Tibial artery (tissue), 4 donors: ENCODE results near the gene SAMD4A.

Experiments
- DNase-seq, 2 donors: peaks; one replicate each; pipeline ENCODE4 v3.0.0-alpha.2; 2019
- H3K27ac ChIP-seq, 2 donors: fragments of 200-600 bp; sonication (generic) in 1 of 2; 1 replicate in 1 of 2; 2 replicates in 1 of 2; pipeline ENCODE4 v1.5.1; 2018 to 2019; ENCODE audit warnings: mild to moderate bottlenecking in 1 of 2
- H3K27me3 ChIP-seq, 2 donors: fragments of 200-600 bp; sonication (generic) in 1 of 2; one replicate each; pipeline versions ENCODE4 v1.5.1 to v1.6.0; 2016 to 2019
- H3K36me3 ChIP-seq, 3 donors: fragments of 200-600 bp; sonication (generic) in 2 of 3; one replicate each; pipeline ENCODE4 v1.5.1; 2016 to 2019; ENCODE audit warnings: mild to moderate bottlenecking in 2 of 3
- H3K4me1 ChIP-seq, 4 donors: fragments of 200-600 bp; sonication (generic) in 2 of 4; 1 replicate in 3 of 4; 2 replicates in 1 of 4; pipeline ENCODE4 v1.5.1; 2016 to 2019
- H3K4me3 ChIP-seq, 2 donors: fragments of 200-600 bp; sonication (generic) in 1 of 2; 1 replicate in 1 of 2; 2 replicates in 1 of 2; pipeline ENCODE4 v1.5.1; 2018 to 2019; ENCODE audit warnings: mild to moderate bottlenecking in 2 of 2
- H3K9me3 ChIP-seq, 3 donors: fragments of 200-600 bp; sonication (generic) in 1 of 3; one replicate each; pipeline ENCODE4 v1.5.1; 2016 to 2019
- intact Hi-C: fragments of 100-400 bp; cut with DNase I; formaldehyde crosslinking; loops from one replicate; pipeline ENCODE4 v1.15.0; 2023; ENCODE audit warnings: low total_unique reads
- TF ChIP-seq, protein P1 (sequence below), 2 experiments: fragments of 200-600 bp in 1 of 2; fragments of 450-650 bp in 1 of 2; IDR thresholded peaks; one replicate each; pipeline ENCODE4 v1.5.1; 2017 to 2019; ENCODE audit warnings: antibody characterized with exemption in 2 of 2, mild to moderate bottlenecking in 1 of 2, moderate library complexity in 1 of 2

The SAMD4A gene

DNA sequence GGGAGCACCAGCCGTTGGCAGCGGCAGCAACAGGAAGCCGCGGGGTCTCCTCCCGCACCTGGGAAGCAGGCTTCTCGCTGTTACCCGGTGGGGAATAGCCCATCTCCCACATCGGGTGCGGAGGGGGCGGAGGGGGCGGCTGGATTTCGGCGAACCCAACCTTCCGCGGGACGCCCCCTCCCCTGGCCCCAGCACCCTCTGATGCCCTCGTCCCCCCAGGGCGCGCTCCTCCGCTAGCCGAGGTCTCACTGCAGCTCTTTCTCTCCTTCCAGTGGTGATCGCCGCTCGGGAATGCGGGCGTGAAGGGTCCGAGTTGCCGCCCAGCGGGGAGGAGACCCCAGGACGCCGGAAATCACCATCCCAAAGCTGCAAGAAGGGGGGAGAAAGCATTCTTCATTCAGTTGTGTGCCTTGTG is 303 bp downstream of the SAMD4A start:
- DNase-seq = peak in 1 of 2 donors; percentile 34
- peaks cover 0 to 40% (median 7%) of the 10 kb centered on the region in 4 donors for H3K4me1 ChIP-seq
- H3K4me3 ChIP-seq = peak overlapping the region; percentile 86 to 91
- no peaks in the 10 kb centered on the region for H3K27me3 ChIP-seq
- intact Hi-C loops = loop anchor here (5.0 kb wide), 1 partner anchor 125 kb away; no protein-coding TSS in a partner anchor
- H3K9me3 ChIP-seq = no peaks in the 10 kb centered on the region
- H3K36me3 ChIP-seq = peaks cover 0 to 5% (median 0%) of the 10 kb centered on the region in 3 donors
- TF ChIP-seq, protein P1, sequence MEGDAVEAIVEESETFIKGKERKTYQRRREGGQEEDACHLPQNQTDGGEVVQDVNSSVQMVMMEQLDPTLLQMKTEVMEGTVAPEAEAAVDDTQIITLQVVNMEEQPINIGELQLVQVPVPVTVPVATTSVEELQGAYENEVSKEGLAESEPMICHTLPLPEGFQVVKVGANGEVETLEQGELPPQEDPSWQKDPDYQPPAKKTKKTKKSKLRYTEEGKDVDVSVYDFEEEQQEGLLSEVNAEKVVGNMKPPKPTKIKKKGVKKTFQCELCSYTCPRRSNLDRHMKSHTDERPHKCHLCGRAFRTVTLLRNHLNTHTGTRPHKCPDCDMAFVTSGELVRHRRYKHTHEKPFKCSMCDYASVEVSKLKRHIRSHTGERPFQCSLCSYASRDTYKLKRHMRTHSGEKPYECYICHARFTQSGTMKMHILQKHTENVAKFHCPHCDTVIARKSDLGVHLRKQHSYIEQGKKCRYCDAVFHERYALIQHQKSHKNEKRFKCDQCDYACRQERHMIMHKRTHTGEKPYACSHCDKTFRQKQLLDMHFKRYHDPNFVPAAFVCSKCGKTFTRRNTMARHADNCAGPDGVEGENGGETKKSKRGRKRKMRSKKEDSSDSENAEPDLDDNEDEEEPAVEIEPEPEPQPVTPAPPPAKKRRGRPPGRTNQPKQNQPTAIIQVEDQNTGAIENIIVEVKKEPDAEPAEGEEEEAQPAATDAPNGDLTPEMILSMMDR (IDR thresholded peaks at IDR 0.05) = no peak
- peak overlapping the region; percentile 94 to 99 for H3K27ac ChIP-seq

- Histone ChIP-seq H3K9me3 (no peaks in the 10 kb centered on the region), H3K27me3 (no peaks in the 10 kb centered on the region), H3K27ac (peak overlapping the region; percentile 94 to 99), H3K36me3 (peaks cover 0 to 7% (median 0%) of the 10 kb centered on the region in 3 donors), H3K4me3 (peak overlapping the region; percentile 86 to 91), H3K4me1 (peaks cover 0 to 43% (median 7%) of the 10 kb centered on the region in 4 donors)
- intact Hi-C loops = loop anchor here (5.0 kb wide), 1 partner anchor 124 kb away; no protein-coding TSS in a partner anchor
- DNase-seq = peak; percentile 59 to 79
- TF ChIP-seq, protein P1 (IDR thresholded peaks at IDR 0.05) = no peak
These were observed 972 bp downstream of the SAMD4A start for GRCh38 chr14:54567639-54568561.

GRCh38 chr14:54568821-54569595 is 2.1 kb downstream of the SAMD4A start:
- intact Hi-C loops = loop anchor here (5.0 kb wide), 1 partner anchor 123 kb away; no protein-coding TSS in a partner anchor
- H3K9me3 ChIP-seq = no peaks in the 10 kb centered on the region
- peak; percentile 32 to 75 for DNase-seq
- TF ChIP-seq, protein P1 (IDR thresholded peaks at IDR 0.05) = no peak
- H3K4me3 ChIP-seq = peak overlapping the region; percentile 86 to 91
- peak overlapping the region; percentile 94 to 99 for H3K27ac ChIP-seq
- peaks cover 0 to 7% (median 0%) of the 10 kb centered on the region in 3 donors for H3K36me3 ChIP-seq
- H3K4me1 ChIP-seq = peaks cover 0 to 54% (median 10%) of the 10 kb centered on the region in 4 donors
- no peaks in the 10 kb centered on the region for H3K27me3 ChIP-seq

GRCh38 chr14:54570047-54570446 is 3.1 kb downstream of the SAMD4A start:
- DNase-seq = no peak
- Histone ChIP-seq H3K36me3 (peaks cover 0 to 7% (median 0%) of the 10 kb centered on the region in 3 donors), H3K27ac (peak overlapping the region; percentile 25 to 99), H3K9me3 (no peaks in the 10 kb centered on the region), H3K27me3 (no peaks in the 10 kb centered on the region), H3K4me1 (peaks cover 0 to 58% (median 19%) of the 10 kb centered on the region in 4 donors), H3K4me3 (peak overlapping the region; percentile 86 to 91)
- TF ChIP-seq, protein P1 (IDR thresholded peaks at IDR 0.05) = no peak
- intact Hi-C loops = no loop called here

GRCh38 chr14:54570631-54571415 is 3.9 kb downstream of the SAMD4A start:
- DNase-seq = no peak
- peak overlapping the region; percentile 25 to 99 for H3K27ac ChIP-seq
- TF ChIP-seq, protein P1 (IDR thresholded peaks at IDR 0.05) = no peak
- no peaks in the 10 kb centered on the region for H3K9me3 ChIP-seq
- H3K4me3 ChIP-seq = peak overlapping the region in 1 of 2 donors; percentile 91
- H3K27me3 ChIP-seq = no peaks in the 10 kb centered on the region
- peaks cover 0 to 7% (median 0%) of the 10 kb centered on the region in 3 donors for H3K36me3 ChIP-seq
- peaks cover 0 to 66% (median 22%) of the 10 kb centered on the region in 4 donors for H3K4me1 ChIP-seq
- intact Hi-C loops = no loop called here
